ENCODE results near the gene EFEMP2.

The EFEMP2 gene

GRCh38 chr11:65888163-65888814 lies 15.7 kb upstream of the EFEMP2 start, which contains the start of gene FIBP:
FIBP (minus strand) TSS chr11:65888471; CDS start chr11:65888418, 53 bp downstream.
- Histone ChIP-seq H3K9ac (ENCODE audit: low read length) (peak within 1 kb of the TSS; percentile 93), H2AFZ (ENCODE audit: low read depth, low read length, severe bottlenecking) (peak within 1 kb of the TSS; percentile 49), H3F3A (ENCODE audit: insufficient read depth) (peaks cover 36% of the 10 kb centered on the region), H3K27me3 (ENCODE audit: low read length) (no peaks in the 10 kb centered on the region), H4K20me1 (ENCODE audit: low read depth, low read length) (no peaks in the 10 kb centered on the region), H3K9me2 (replicated peaks; ENCODE audit: insufficient read depth, low read length) (no peaks in the 10 kb centered on the region), H3K9me3 (ENCODE audit: insufficient read depth, low read length) (no peaks in the 10 kb centered on the region), H3K36me3 (ENCODE audit: low read length) (no peaks in the 10 kb centered on the region), H3K4me2 (ENCODE audit: low read depth, low read length, poor library complexity, severe bottlenecking) (peak within 1 kb of the TSS; percentile 93), H3K27ac (ENCODE audit: low read depth, low read length) (peak within 1 kb of the TSS; percentile 53), H3K4me3 (ENCODE audit: insufficient read depth, low read length, poor library complexity, severe bottlenecking) (peak within 1 kb of the TSS; percentile 66), H3K79me2 (ENCODE audit: insufficient read depth, low read length) (peaks cover 18% of the 10 kb centered on the region)
- no peak for TF ChIP-seq EZH2phosphoT487 (conservative IDR thresholded peaks at IDR 0.05; ENCODE audit: low read length)
- TF ChIP-seq CTCF (IDR thresholded peaks at IDR 0.05; ENCODE audit: insufficient read depth, low read length, poor library complexity, severe bottlenecking), result peak; percentile 66

- peak overlapping the region; percentile 93 for H3K4me2 ChIP-seq (ENCODE audit: low read depth, low read length, poor library complexity, severe bottlenecking)
- H3K4me3 ChIP-seq (ENCODE audit: insufficient read depth, low read length, poor library complexity, severe bottlenecking), result peak overlapping the region; percentile 66
- H2AFZ ChIP-seq (ENCODE audit: low read depth, low read length, severe bottlenecking), result peak overlapping the region; percentile 38
- peak overlapping the region; percentile 93 for H3K9ac ChIP-seq (ENCODE audit: low read length)
- no peaks in the 10 kb centered on the region for H3K9me2 ChIP-seq (replicated peaks; ENCODE audit: insufficient read depth, low read length)
- peaks cover 35% of the 10 kb centered on the region for H3F3A ChIP-seq (ENCODE audit: insufficient read depth)
- no peaks in the 10 kb centered on the region for H3K9me3 ChIP-seq (ENCODE audit: insufficient read depth, low read length)
- peaks cover 18% of the 10 kb centered on the region for H3K79me2 ChIP-seq (ENCODE audit: insufficient read depth, low read length)
- H3K36me3 ChIP-seq (ENCODE audit: low read length), result no peaks in the 10 kb centered on the region
- H3K27me3 ChIP-seq (ENCODE audit: low read length), result no peaks in the 10 kb centered on the region
- no peaks in the 10 kb centered on the region for H4K20me1 ChIP-seq (ENCODE audit: low read depth, low read length)
- TF ChIP-seq CTCF (IDR thresholded peaks at IDR 0.05; ENCODE audit: insufficient read depth, low read length, poor library complexity, severe bottlenecking), result no peak
- peak overlapping the region; percentile 41 for H3K27ac ChIP-seq (ENCODE audit: low read depth, low read length)
These were observed 15.1 kb upstream of the EFEMP2 start for GRCh38 chr11:65887723-65888162.

GRCh38 chr11:65886826-65887722 lies 14.5 kb upstream of the EFEMP2 start:
- peak overlapping the region; percentile 93 for H3K4me2 ChIP-seq (ENCODE audit: low read depth, low read length, poor library complexity, severe bottlenecking)
- TF ChIP-seq CTCF (IDR thresholded peaks at IDR 0.05; ENCODE audit: insufficient read depth, low read length, poor library complexity, severe bottlenecking) (no peak), EZH2phosphoT487 (conservative IDR thresholded peaks at IDR 0.05; ENCODE audit: low read length) (no peak)
- H3K27me3 ChIP-seq (ENCODE audit: low read length), result no peaks in the 10 kb centered on the region
- peak overlapping the region; percentile 93 for H3K9ac ChIP-seq (ENCODE audit: low read length)
- H3K27ac ChIP-seq (ENCODE audit: low read depth, low read length), result 0 out of 2 replicates have a peak overlapping the region, but pooled peaks have one; percentile 41
- H3K4me3 ChIP-seq (ENCODE audit: insufficient read depth, low read length, poor library complexity, severe bottlenecking), result peak overlapping the region; percentile 66
- no peaks in the 10 kb centered on the region for H3K36me3 ChIP-seq (ENCODE audit: low read length)
- H3F3A ChIP-seq (ENCODE audit: insufficient read depth), result peaks cover 29% of the 10 kb centered on the region
- H2AFZ ChIP-seq (ENCODE audit: low read depth, low read length, severe bottlenecking), result no peak overlapping the region
- H3K79me2 ChIP-seq (ENCODE audit: insufficient read depth, low read length), result peaks cover 17% of the 10 kb centered on the region
- H3K9me3 ChIP-seq (ENCODE audit: insufficient read depth, low read length), result no peaks in the 10 kb centered on the region
- no peaks in the 10 kb centered on the region for H3K9me2 ChIP-seq (replicated peaks; ENCODE audit: insufficient read depth, low read length)
- no peaks in the 10 kb centered on the region for H4K20me1 ChIP-seq (ENCODE audit: low read depth, low read length)
